ENCODE measurements around the gene MED29. TPM values are rescaled to one million over a fixed set of nuclear protein-coding genes. Genes with fewer than 3 reads are reported as not detected.

Gene MED29
- total RNA-seq, 4 donors from 2014 or later, result 25.5 to 48.1 (median 37.7) TPM

DNA sequence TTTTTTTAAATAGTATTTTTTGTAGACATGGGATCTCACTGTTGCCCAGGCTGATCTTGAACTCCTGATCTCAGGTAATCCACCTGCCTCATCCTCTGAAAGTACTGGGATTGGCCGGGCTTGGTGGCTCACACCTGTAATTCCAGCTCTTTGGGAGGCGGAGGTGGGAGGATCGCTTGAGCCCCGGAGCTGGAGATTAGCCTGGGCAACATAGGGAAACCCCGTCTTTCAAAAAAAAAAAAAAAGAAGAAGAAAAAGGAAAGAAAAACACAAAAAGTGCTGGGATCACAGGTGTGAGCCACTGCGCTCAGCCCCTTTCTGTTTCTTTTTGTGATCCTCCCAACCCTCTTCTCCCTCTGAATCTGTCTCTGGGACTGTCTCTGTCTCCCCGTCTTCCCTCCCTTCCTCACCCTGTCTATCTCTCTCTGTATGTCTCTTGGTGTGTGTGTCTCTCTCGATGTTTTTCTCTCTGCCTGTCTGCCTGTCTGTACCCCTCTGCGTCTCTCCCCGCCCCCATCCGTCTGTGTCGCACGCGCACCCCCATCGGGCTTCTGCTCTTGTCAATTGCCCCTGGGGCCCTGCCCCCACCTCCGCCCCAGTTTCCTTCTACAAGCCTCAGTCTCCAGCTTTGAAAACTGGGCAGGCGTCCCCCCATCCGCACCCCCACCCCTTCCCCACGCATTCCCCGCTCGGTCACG is 14.9 kb downstream of the MED29 start:
- DNase-seq, result peak in 1 of 2 donors; percentile 70
- in situ Hi-C loops (cut with MboI; ENCODE audit: low sequenced_read_pairs in 4 of 4), result no loop called here
- Histone ChIP-seq H3K27ac (peak overlapping the region; percentile 98 to 100 (median 100)), H3K4me3 (peak overlapping the region; percentile 60 to 99 (median 94)), H3K27me3 (no peaks in the 10 kb centered on the region), H3K36me3 (peaks cover 6 to 23% of the 10 kb centered on the region in 2 donors), H3K4me1 (peaks cover 31 to 48% of the 10 kb centered on the region in 2 donors), H3K9me3 (no peaks in the 10 kb centered on the region)
- TF ChIP-seq, protein P1, sequence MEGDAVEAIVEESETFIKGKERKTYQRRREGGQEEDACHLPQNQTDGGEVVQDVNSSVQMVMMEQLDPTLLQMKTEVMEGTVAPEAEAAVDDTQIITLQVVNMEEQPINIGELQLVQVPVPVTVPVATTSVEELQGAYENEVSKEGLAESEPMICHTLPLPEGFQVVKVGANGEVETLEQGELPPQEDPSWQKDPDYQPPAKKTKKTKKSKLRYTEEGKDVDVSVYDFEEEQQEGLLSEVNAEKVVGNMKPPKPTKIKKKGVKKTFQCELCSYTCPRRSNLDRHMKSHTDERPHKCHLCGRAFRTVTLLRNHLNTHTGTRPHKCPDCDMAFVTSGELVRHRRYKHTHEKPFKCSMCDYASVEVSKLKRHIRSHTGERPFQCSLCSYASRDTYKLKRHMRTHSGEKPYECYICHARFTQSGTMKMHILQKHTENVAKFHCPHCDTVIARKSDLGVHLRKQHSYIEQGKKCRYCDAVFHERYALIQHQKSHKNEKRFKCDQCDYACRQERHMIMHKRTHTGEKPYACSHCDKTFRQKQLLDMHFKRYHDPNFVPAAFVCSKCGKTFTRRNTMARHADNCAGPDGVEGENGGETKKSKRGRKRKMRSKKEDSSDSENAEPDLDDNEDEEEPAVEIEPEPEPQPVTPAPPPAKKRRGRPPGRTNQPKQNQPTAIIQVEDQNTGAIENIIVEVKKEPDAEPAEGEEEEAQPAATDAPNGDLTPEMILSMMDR (IDR thresholded peaks at IDR 0.05 in 4 of 5, conservative IDR thresholded peaks at IDR 0.05 in 1 of 5), result no peak
- TF ChIP-seq POLR2A (IDR thresholded peaks at IDR 0.05), result no peak
- no peak for ATAC-seq
- intact Hi-C loops (cut with DNase I; ENCODE audit: low total_unique reads), result loop anchor here (10.0 kb wide), 5 partner anchors 571 to 1031 kb away; partner anchors contain the start of genes AKT2, ECH1, PSMD8 and SERTAD1

DNA sequence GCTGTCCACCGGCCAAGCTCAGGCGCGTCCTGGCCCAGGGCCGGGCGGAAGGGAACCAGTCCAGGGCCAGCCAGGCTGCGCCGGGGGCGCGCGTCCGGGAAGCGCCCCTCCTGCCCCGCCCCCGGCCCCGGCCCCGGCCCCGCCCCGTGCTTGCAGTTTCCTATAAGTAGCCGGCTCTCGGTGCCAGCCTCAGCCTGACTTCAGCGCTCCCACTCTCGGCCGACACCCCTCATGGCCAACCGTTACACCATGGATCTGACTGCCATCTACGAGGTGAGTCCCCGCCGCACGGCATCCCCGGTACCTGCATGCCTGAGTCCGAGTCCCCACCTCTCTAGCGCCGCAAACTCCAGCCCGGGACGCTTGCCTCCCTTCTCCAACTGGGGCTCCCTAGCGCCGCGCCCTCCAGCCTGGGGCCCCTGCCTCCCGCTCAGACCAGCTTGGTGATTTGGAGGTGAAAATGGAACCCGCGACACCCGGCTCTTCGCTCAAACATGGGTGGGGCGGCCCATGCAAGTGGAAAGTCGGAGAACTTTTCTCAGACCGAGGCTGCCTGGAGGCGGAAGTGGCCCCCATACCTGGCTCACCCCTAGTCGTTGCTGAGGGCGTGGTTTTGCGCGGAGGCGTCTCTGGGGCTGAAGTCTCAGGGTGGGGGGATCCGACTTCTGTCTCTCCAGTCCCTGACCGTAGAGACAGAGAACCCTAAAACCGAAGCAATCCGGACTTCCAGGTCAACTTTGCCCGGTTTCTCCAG is 15.7 kb downstream of the MED29 start, which contains the start of gene ZFP36:
TSS of gene ZFP36 (plus strand) at position 192 of the 754 bp plus-strand sequence. CDS start at position 250, 58 bp downstream.
- Histone ChIP-seq H3K27ac (peak within 1 kb of the TSS; percentile 98 to 100 (median 100)), H3K4me1 (peaks cover 37 to 52% of the 10 kb centered on the region in 2 donors), H3K9me3 (no peaks in the 10 kb centered on the region), H3K27me3 (no peaks in the 10 kb centered on the region), H3K36me3 (peaks cover 6 to 23% of the 10 kb centered on the region in 2 donors), H3K4me3 (peak within 1 kb of the TSS; percentile 80 to 99 (median 94))
- peak; percentile 97 for TF ChIP-seq POLR2A (IDR thresholded peaks at IDR 0.05)
- TF ChIP-seq, protein P1 (IDR thresholded peaks at IDR 0.05 in 4 of 5, conservative IDR thresholded peaks at IDR 0.05 in 1 of 5), result peak in 1 of 5 experiments; percentile 12
- in situ Hi-C loops (cut with MboI; ENCODE audit: low sequenced_read_pairs in 4 of 4) (no loop called here), intact Hi-C loops (cut with DNase I; ENCODE audit: low total_unique reads) (loop anchor here (10.0 kb wide), 5 partner anchors 572 to 1032 kb away; partner anchors contain the start of genes AKT2, ECH1, PSMD8 and SERTAD1)
- ATAC-seq, result peak; percentile 13 to 17
- DNase-seq, result peak; percentile 89 to 93

GRCh38 chr19:39407410-39407659 is 16.2 kb downstream of the MED29 start:
- ATAC-seq (no peak), DNase-seq (no peak)
- no peaks in the 10 kb centered on the region for H3K9me3 ChIP-seq
- peak overlapping the region; percentile 98 to 100 (median 100) for H3K27ac ChIP-seq
- no peaks in the 10 kb centered on the region for H3K27me3 ChIP-seq
- peak overlapping the region; percentile 80 to 99 (median 94) for H3K4me3 ChIP-seq
- TF ChIP-seq, protein P1 (IDR thresholded peaks at IDR 0.05 in 4 of 5, conservative IDR thresholded peaks at IDR 0.05 in 1 of 5), result no peak
- TF ChIP-seq POLR2A (IDR thresholded peaks at IDR 0.05), result no peak
- intact Hi-C loops (cut with DNase I; ENCODE audit: low total_unique reads) (loop anchor here (10.0 kb wide), 5 partner anchors 573 to 1033 kb away; partner anchors contain the start of genes AKT2, ECH1, PSMD8 and SERTAD1), in situ Hi-C loops (cut with MboI; ENCODE audit: low sequenced_read_pairs in 4 of 4) (no loop called here)
- H3K4me1 ChIP-seq, result peaks cover 32 to 47% of the 10 kb centered on the region in 2 donors
- peaks cover 6 to 23% of the 10 kb centered on the region in 2 donors for H3K36me3 ChIP-seq

- no peaks in the 10 kb centered on the region for H3K9me3 ChIP-seq
- H3K4me1 ChIP-seq, result peaks cover 31 to 47% of the 10 kb centered on the region in 2 donors
- peak overlapping the region; percentile 98 to 100 (median 100) for H3K27ac ChIP-seq
- TF ChIP-seq POLR2A (IDR thresholded peaks at IDR 0.05), result peak; percentile 16 to 55
- TF ChIP-seq, protein P1 (IDR thresholded peaks at IDR 0.05 in 4 of 5, conservative IDR thresholded peaks at IDR 0.05 in 1 of 5), result no peak
- H3K27me3 ChIP-seq, result no peaks in the 10 kb centered on the region
- DNase-seq (peak; percentile 22 to 67), ATAC-seq (no peak)
- in situ Hi-C loops (cut with MboI; ENCODE audit: low sequenced_read_pairs in 4 of 4), result no loop called here
- peak overlapping the region; percentile 80 to 99 (median 94) for H3K4me3 ChIP-seq
- H3K36me3 ChIP-seq, result peaks cover 6 to 23% of the 10 kb centered on the region in 2 donors
- intact Hi-C loops (cut with DNase I; ENCODE audit: low total_unique reads), result loop anchor here (10.0 kb wide), 5 partner anchors 573 to 1033 kb away; partner anchors contain the start of genes AKT2, ECH1, PSMD8 and SERTAD1
These were observed 16.6 kb downstream of the MED29 start for GRCh38 chr19:39407660-39408391.

All from gastrocnemius medialis (tissue), 4 donors.